Prostate gland (tissue), 2 donors: ENCODE data around the gene NPC1.

Experiments used
- CTCF ChIP-seq, 4 experiments: fragments of 200-600 bp in 2 of 4; fragments of 450-650 bp in 2 of 4; sonication (generic) in 2 of 4; IDR thresholded peaks; 1 replicate in 3 of 4; 2 replicates in 1 of 4; pipeline ENCODE4 v1.5.1; 2016 to 2019; ENCODE audit warnings: antibody characterized with exemption in 4 of 4, mild to moderate bottlenecking in 2 of 4, moderate library complexity in 2 of 4
- POLR2A ChIP-seq: fragments of 450-650 bp; IDR thresholded peaks from one replicate; pipeline ENCODE4 v1.6.1; 2016; ENCODE audit warnings: antibody characterized with exemption, mild to moderate bottlenecking
- POLR2AphosphoS5 ChIP-seq: sonication (generic); formaldehyde crosslinking; IDR thresholded peaks from one replicate; pipeline ENCODE4 v1.6.1; 2017; ENCODE audit warnings: antibody characterized with exemption

GRCh38 chr18:23585007-23585871 is 1.1 kb downstream of the NPC1 start:
- TF ChIP-seq CTCF (IDR thresholded peaks at IDR 0.05), result no peak
- peak; percentile 10 for TF ChIP-seq POLR2AphosphoS5
- TF ChIP-seq POLR2A, result peak; percentile 34
